ENCODE data around the gene C3orf52. TPM values are rescaled to one million over a fixed set of nuclear protein-coding genes. Genes with fewer than 3 reads are reported as not detected.

C3orf52 gene
- total RNA-seq: 1.3 and 2.7 TPM in 2 replicates

DNA sequence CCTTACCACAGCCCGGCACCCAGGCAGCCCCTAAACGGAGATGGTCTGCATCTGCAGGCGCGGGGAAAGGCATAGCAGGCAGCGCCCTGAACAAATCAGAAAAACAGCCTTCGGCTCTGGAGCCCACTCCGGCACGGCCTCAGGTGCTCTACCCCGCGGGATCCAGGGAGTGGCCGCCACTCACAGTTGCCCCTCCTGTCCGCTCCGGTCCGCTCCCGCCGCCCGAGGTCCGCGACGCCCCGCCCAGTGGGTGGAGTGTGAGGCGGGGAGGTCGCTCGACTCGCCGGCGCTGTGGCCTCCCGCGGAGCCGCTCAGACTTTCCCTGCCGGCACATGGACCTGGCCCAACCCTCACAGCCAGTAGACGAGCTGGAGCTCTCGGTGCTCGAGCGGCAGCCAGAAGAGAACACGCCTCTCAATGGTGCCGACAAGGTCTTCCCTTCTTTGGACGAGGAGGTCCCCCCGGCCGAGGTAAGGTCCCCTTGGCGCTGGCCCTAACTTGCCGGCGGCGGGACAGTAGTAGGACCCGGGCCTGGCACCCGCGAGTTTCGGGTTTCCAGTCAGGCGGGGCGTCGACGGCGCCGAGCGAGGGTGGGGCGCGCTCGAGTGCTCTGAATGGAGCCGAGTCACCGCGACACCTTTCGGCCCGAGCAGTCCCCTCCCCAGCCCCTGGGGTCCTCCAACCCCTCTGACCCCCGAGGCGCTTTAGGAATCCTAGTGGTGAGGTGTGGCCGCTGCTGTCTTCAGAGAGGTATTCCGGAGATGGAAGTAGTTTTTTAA is at the start of gene C3orf52:
TSS of gene C3orf52 (plus strand) at position 314 of the 779 bp plus-strand sequence. CDS start at position 333, 19 bp downstream.

GRCh38 chr3:112132975-112133448 is 46.8 kb downstream of the C3orf52 start, which contains the start of gene GCSAM:
TSS of gene GCSAM (minus strand) at chr3:112133248. CDS start at chr3:112133120, 128 bp downstream.

Small RNA genes lying within 50 kb of the gene (small RNA-seq; reads per million reads assigned to genes)
- gene MIR567: not detected

Other genes with a start within 250 kb of the C3orf52 start
- 49.7 and 52.6 TPM in 2 replicates for gene PHLDB2, start 227.1 kb upstream of the C3orf52 start, total RNA-seq
- gene ABHD10, start 107.4 kb upstream of the C3orf52 start, total RNA-seq: 20.9 and 24.5 TPM in 2 replicates
- gene TAGLN3, start 87.5 kb upstream of the C3orf52 start, total RNA-seq: 0.16 and 0.36 TPM in 2 replicates
- gene TMPRSS7, start 51.7 kb upstream of the C3orf52 start, total RNA-seq: not detected in 2 replicates
- gene GCSAM, start 46.9 kb downstream of the C3orf52 start, total RNA-seq: not detected in 2 replicates
- gene SLC9C1, start 207.8 kb downstream of the C3orf52 start, total RNA-seq: 1.3 TPM in 1 of 2 replicates, not detected in the other
- 0.12 TPM in 1 of 2 replicates, not detected in the other for gene CD200, start 246.8 kb downstream of the C3orf52 start, total RNA-seq

All from hair follicle dermal papilla cell (primary cell).